Stimulated activated CD4-positive, alpha-beta T cell treated with anti-CD3 and anti-CD28 coated beads, Interleukin-4, amount 100 ng/mL, for 24 hours (primary cell): ENCODE results near the gene PDE4DIP.
"Not testable (repeated sequence)": the region's sequence is repeated elsewhere in the genome, so short reads cannot be mapped to it uniquely, and the experiment has no call there.

Experiments
- DNase-seq: peaks from one replicate; pipeline ENCODE4 v3.0.0-alpha.2; 2020

PDE4DIP gene

GRCh38 chr1:148989378-148989777 is 145.2 kb downstream of the PDE4DIP start:
- DNase-seq, result not testable (repeated sequence)

- not testable (repeated sequence) for DNase-seq
Observed at GRCh38 chr1:148990233-148990788, 146.1 kb downstream of the PDE4DIP start.

- DNase-seq, result not testable (repeated sequence)
Observed at GRCh38 chr1:148991818-148992217, 147.6 kb downstream of the PDE4DIP start.

GRCh38 chr1:148992364-148992763 is 148.1 kb downstream of the PDE4DIP start:
- not testable (repeated sequence) for DNase-seq

GRCh38 chr1:148996449-148997224 is 152.4 kb downstream of the PDE4DIP start:
- not testable (repeated sequence) for DNase-seq

- DNase-seq, result not testable (repeated sequence)
Observed at GRCh38 chr1:148997405-148997804, 153.2 kb downstream of the PDE4DIP start.

GRCh38 chr1:149002664-149003063 is 158.4 kb downstream of the PDE4DIP start:
- not testable (repeated sequence) for DNase-seq

- not testable (repeated sequence) for DNase-seq
Observed at GRCh38 chr1:149008326-149008725, 164.1 kb downstream of the PDE4DIP start.

- DNase-seq, result not testable (repeated sequence)
Observed at GRCh38 chr1:149008769-149009168, 164.5 kb downstream of the PDE4DIP start.

GRCh38 chr1:149009761-149010160 is 165.5 kb downstream of the PDE4DIP start:
- DNase-seq, result not testable (repeated sequence)

GRCh38 chr1:149012599-149012998 is 168.4 kb downstream of the PDE4DIP start:
- not testable (repeated sequence) for DNase-seq

- not testable (repeated sequence) for DNase-seq
Observed at GRCh38 chr1:149013513-149013912, 169.3 kb downstream of the PDE4DIP start.

- not testable (repeated sequence) for DNase-seq
Observed at GRCh38 chr1:149015522-149015921, 171.3 kb downstream of the PDE4DIP start.

GRCh38 chr1:149016626-149017025 is 172.4 kb downstream of the PDE4DIP start:
- DNase-seq, result not testable (repeated sequence)

GRCh38 chr1:149018577-149018976 is 174.3 kb downstream of the PDE4DIP start:
- not testable (repeated sequence) for DNase-seq

GRCh38 chr1:149024327-149024726 is 180.1 kb downstream of the PDE4DIP start:
- not testable (repeated sequence) for DNase-seq

- not testable (repeated sequence) for DNase-seq
Observed at GRCh38 chr1:149033916-149034315, 189.7 kb downstream of the PDE4DIP start.

GRCh38 chr1:149043056-149043455 is 198.8 kb downstream of the PDE4DIP start:
- not testable (repeated sequence) for DNase-seq

GRCh38 chr1:149064611-149065010 is 220.4 kb downstream of the PDE4DIP start:
- not testable (repeated sequence) for DNase-seq

GRCh38 chr1:149075505-149076127 is 231.4 kb downstream of the PDE4DIP start:
- DNase-seq, result not testable (repeated sequence)
